GM19025 (cell line): ENCODE data around the gene SFI1.
"Not testable (repeated sequence)": the region's sequence is repeated elsewhere in the genome, so short reads cannot be mapped to it uniquely, and the experiment has no call there.

Experiments used
- ATAC-seq: cut with Tn5 transposase; IDR thresholded peaks from one replicate; pipeline ENCODE4 v1.9.1; 2021; ENCODE audit warnings: mild to moderate bottlenecking, low read depth, moderate library complexity; ENCODE audit not compliant: unreplicated experiment

Gene SFI1

DNA sequence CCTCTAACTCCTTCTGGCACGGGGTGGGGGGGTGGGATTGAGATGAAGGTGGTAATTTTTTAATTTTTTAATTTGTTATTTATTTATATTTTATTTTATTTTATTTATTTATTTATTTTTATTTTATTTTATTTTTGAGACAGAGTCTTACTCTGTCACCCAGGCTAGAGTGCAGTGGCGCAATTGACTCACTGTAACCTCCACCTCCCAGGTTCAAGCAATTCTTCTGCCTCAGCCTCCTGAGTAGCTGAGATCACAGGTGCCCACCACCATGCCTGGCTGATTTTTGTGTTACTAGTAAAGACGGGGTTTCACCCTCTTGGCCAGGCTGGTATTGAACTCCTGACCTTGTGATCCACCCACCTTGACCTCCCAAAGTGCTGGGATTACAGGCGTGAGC is 43.8 kb downstream of the SFI1 start:
- ATAC-seq: not testable (repeated sequence)

DNA sequence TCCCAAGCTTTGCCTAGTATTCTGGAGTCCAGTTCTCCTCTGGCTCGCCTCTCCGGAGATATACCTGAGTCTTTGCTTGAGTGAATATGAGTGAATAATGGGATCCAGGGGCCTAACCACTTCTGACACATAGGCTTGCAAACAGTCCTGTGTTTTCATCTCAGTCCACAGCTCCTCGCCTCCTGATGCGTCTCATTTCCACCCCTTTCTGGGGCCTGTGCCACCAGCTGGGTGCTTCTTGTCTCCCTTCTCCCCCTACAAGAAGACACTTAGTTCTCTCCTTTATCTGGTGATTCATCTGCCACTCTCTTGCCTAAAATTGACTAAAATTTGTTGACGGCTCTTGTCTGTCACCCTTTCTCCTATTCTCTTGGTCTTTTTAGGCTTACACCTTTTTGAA is 44.6 kb downstream of the SFI1 start:
- ATAC-seq: no peak

DNA sequence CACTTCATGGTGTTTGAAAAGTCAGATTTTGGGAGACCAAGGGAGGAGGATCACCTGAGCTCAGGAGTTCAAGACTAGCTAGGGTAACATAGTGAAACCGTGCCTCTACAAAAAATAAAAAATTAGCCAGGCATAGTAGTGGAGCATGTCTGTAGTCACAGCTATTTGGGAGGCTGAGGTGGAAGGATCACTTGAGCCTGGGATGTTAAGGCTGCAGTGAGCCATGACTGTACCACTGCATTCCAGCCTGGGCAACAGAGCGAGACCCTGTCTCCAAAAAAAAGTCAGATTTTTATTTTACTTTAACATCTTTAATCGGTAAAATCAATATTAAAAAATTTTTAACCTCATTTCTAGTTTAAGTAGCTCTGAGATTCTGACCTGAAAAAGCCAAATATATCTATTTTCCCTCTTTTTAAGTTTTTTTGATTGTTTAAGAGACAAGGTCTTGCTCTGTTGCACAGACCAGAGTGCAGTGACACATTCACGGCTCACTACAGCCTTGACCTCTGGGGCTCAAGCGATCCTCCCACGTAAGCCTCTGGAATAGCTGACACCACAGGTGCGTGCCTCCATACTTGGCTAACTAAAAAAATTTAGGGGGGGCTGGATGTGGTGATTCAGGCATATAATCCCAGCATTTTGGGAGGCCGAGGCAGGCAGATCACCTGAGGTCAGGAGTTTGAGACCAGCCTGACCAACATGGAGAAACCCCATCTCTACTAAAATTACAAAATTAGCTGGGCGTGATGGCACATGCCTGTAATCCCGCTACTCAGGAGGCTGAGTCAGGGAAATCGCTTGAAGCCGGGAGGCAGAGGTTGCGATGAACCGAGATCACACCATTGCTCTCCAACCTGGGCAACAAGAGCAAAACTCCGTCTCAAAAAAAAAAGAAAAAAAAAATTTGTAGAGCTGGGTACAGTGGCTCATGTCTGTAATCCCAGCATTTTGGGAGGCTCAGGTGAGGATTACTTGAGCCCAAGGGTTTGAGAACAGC is 48.4 kb downstream of the SFI1 start:
- ATAC-seq: no peak

DNA sequence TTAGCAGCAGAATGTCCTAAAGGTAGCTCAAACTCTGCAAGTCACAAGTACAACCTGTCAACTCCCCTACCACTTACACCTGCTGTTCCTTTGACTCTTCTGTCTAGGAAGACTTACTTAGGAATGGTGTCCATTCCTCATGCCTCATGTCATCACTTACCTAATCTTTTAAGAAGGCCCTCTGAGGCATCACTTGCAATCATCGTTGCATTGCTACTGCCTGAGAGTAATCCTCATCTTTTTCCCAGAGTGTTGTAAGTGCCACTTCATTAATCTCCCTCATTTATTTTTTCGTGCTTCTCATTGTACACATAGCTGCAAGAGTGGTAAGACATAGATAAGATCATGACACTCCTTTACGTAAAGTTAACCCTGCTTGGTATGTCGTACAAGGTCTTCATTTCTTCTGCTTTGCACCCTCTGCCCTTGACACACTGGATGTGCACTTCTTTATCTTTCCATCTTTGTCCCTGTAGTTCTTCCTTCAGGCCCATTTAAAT is 54.6 kb downstream of the SFI1 start:
- ATAC-seq: no peak

DNA sequence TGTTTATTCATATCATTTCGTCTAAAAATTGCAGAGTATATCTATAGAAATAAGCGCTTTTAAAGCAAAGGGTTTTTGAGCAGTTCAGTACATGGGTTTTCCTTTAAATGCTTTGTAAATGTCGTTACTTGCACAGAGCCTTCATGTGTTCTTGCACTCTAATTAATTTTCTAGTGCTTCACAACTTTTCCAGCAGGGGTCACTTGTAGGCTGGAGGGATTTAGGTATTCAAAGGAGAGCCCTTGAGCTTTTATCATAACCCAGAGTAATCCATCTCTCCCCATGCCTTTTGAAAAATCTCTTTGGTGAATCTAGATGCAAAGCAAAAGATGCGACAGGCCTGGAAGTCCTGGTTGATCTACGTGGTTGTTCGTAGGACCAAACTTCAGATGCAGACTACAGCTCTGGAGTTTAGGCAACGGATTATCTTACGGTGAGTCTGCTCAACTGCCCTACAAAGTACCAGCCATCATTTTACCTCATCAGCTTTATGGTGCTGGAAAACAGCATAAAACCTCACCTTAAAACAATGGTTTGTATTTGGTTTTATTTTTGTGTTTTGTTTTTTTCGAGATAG is 60.4 kb downstream of the SFI1 start:
- no peak for ATAC-seq

DNA sequence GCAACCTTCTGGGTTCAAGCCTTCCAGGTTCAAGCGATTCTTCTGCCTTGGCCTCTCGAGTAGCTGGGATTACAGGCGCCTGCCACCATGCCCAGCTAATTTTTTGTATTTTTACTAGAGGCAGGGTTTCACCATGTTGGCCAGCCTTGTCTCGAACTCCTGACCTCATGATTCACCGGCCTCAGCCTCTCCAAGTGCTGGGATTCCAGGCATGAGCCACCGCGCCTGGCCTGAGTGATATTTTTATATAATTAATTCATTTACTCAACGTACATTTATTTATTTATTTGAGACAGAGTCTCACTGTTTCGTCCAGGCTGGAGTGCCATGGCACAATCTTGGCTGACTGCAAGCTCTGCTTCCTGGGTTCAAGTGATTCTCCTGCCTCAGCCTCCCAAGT is 62.2 kb downstream of the SFI1 start:
- ATAC-seq: not testable (repeated sequence)

DNA sequence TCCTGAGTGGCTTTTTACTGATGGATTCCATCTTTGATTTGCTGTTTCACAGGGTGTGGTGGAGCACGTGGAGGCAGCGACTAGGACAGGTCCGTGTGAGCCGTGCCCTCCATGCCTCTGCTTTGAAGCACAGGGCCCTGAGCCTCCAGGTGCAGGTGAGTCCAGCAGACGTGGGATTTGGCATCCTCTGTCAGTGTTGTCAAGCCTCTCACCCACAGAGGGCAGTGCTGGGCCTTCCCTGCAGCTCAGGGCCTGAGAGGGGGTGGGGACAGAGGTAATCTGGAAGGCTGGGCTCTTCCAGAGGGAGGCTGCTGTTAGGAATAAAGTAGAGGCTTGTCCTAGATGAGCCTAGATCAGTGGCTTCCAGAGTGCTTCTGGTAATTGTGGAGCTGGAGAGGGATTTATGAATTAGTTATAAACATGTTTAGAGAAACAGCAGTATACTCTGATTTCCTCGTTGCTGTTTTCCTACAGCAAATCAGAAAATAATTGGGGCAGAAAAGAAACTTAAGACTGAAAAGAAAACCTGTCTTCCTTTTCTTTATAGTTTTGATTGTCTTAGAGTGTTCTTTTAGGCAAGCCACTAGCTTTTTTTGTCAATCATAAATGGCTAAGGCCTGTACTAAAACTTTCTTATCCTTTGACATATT is 65.0 kb downstream of the SFI1 start:
- ATAC-seq: no peak

DNA sequence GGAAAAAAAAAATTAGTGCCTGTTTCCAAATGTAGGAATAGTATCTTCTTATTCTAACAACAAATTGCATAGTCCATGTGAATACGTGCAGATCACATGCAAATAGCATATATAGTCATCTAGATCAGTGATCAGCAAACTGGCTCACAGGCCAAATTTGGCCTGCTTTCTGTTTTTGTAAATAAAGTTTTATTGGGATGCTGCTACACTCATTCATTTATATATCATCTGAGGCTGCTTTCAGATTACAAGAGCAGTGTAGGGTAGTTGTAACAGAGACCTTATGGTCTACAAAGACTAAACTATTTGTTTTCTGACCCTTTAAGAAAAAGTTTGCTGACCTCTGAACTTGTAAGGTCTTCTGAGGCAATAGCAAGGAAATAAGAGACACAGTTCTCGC is 65.6 kb downstream of the SFI1 start:
- ATAC-seq: no peak

DNA sequence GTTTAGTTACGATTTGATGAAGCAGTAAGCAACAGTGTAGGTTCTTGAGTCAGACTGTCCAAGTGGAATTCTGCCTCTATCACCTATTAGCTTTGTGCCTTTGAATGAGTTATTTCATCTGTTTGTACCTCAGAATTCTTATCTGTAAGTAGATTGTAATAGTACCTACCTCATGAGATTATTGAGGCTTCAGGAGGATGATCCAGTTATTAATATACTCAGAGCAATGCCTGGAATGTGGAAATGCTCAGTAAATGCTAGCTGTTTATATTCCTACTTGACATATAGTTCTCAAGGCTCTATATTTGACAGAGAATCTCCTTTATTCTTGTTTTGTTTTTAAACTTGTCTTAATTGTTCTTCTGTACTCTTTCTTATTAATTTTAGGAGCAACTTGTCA is 70.1 kb downstream of the SFI1 start:
- no peak for ATAC-seq

DNA sequence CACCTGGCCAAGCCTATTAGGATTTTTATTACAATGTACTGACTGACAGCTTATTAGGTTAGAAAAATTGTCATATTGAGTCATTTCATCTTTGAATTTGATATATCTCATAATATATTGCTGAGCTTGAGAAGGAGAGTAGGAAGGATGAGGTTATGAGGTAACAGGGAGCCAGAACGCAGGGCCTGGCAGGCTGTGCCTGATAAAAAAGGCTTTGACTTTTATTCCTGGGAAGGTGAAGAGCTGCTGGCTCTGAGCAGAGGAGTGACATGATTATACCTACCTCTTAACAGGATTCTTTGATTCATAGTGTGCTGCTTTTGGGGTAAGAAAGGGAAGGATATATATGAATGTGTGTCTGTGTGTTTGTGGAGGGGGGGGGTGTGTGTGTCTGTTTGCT is 70.9 kb downstream of the SFI1 start:
- no peak for ATAC-seq

DNA sequence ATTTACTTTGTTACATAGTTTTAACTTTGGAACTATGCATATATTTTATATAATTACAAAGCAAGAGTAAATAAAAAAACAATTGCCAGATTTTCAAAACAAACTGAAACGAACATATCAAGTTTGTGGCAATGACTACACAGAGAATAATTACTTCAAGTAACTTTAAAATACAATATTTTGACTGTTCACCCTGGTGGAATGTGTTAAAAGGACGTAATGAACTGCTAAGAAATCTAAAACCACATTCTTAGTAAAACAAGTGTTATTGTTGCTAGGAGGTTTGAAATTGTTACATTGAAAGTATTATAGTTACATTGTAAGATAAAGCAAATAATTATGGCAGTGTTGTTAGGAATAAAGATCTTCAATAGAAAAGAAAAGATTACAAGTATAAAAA is 71.4 kb downstream of the SFI1 start:
- ATAC-seq: no peak

DNA sequence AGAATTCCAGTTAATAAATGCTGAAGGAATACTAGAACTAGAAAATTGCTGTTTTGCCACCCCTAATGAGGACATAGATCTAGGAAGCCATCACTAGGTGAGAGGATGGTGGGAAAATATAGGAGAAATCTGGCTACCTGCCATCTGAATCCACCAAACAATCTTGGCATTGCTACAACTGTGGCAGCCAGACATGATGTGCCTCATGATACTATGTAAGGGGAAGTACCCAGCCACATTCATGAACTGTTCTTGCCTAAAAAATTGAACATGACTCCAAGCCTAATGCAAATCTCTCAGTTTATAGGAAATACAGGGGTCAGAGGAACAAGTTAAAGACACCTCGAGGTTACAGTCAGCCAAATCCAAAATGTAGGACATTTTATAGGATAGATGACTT is 72.8 kb downstream of the SFI1 start:
- no peak for ATAC-seq

DNA sequence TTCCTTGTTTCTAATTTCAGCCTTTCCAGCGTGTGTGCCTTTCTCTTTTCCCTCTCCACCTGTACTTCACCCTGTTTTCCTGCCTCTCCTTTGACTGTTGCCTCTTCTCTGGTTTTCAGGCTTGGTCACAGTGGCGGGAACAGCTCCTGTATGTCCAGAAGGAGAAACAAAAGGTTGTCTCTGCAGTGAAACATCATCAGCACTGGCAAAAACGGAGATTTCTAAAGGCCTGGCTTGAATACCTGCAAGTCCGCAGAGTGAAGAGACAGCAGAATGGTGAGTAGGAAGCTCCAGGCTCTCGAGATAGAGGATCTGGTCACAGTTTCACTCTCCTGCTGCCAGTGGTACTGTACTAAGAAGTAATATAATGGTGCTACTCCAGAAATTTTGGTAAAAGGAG is 76.6 kb downstream of the SFI1 start:
- no peak for ATAC-seq

DNA sequence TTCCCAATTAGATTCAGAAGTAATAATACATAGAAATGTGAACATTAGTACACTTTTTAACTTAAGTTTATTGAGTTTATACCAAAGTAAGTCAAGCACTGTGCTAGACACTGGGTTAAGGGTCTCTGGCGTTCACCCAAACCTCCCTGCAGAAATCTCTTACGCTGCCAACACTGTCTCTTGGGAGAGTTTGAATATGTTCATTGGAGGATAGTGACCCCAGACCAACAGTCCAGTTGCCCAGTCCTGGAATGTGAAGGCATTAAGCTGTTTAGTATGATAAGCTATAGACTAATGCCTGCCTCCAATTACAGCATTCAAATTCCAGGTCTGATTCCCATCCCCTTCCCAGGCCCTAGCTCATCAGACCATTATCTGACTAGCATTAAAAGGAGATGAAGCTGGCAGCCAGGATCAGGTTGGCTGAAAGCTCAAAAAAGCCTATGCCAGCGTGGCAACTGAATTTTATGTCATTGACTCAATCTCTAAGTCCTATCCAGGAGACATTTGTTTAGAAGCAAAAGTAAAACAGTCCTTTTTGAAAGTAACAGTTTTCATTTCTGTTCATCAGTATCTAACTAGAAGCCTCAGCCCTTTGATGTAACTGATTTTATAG is 77.8 kb downstream of the SFI1 start:
- ATAC-seq: no peak

DNA sequence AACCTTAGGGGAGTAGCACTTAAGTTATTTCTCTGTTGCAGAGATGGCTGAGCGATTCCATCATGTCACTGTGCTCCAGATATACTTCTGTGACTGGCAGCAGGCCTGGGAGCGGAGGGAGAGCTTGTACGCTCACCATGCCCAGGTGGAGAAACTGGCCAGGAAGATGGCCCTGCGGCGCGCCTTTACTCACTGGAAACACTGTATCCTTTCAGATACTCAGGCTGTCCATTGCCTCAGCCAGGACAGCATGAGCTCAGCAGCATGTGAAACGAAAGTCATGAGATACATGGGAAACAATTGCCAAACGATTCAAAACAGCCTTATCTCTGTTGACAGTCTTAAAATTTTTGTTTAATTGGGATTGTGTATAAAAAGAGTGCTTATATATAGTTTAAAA is 78.9 kb downstream of the SFI1 start:
- no peak for ATAC-seq

DNA sequence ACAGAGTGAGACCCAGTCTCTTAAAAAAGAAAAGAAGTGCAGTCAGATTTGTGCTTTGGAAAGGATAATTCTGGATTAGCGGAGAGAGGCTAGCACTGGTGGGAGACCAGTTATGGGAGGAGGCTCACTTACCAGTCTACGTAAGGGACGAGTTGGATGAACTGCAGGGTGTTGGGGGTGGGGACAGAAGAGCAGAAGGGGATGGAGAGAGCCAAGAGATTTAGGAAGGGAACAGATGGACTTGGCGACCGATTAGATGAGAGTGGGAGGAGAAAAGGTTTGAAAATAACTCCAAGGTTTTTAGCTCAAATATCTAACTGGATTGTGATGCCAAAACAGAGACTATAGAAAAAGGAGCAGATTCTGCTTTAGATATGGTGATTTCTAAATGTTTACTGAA is 81.4 kb downstream of the SFI1 start:
- ATAC-seq: no peak

DNA sequence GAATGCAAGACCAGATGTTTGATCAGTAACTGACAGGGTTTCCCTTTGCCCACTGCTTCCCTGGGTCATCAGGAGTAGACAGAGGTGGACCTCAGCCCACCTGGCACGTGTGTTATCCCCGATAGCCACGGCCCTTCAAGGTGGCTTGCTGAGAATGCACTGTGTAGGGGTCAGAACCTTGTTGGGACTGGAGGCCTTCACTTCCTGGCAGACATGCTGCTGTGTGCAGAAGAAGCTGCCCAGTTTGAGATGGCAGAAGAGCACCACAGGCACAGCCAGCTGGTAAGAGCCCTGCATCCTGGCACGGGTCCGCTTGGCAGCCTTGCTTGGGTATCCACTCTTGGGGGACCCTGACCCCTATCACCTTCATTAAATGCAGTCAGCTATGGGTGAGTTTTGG is 81.8 kb downstream of the SFI1 start:
- ATAC-seq: no peak

DNA sequence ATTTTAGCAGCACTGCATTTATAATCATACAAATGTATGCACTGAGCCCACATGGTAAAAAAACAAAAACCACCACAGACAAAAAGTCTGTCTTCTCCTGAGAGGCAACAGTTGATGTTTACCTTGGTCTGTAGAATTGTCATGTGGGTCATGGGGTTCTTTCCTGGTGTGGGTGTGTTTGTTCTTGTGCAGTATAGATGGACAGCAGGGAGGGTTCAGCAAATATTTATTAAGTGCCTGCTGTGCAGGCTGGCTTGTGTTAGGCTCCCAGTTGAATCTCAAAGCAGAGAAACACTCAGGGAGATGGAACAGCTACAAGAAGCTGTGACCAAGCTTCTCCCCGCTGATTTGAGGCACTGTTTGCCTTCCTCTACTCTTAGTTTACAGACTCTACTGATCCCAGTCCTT is 83.5 kb downstream of the SFI1 start:
- no peak for ATAC-seq

DNA sequence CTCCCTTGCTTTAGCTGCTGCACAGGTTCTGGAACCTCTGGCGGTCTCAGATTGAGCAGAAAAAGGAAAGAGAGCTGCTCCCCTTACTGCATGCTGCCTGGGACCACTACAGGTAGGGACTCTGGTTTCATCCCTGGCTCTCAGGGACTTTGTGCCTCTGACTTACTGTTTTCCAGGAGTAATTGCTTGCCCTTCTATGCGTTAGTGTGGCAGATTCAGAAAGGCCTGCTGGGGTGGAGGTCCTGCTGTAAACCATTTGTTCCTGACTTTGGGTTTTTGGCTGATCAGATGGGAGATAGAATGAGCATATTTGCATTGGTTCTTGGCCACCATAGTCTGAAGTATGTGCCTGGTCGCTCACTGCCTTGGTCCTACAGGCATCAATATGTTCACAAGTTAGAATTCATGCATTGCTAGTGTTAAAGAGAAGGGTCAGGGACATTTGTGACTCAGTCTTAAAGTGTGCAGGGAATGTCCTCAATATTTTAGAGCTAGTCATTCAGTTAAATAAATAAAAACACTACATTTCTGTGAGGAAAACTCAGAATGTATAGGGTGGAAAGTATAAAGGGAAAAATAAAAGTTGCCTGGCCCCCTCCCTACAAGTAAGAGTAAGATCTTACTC is 87.6 kb downstream of the SFI1 start:
- ATAC-seq: no peak

DNA sequence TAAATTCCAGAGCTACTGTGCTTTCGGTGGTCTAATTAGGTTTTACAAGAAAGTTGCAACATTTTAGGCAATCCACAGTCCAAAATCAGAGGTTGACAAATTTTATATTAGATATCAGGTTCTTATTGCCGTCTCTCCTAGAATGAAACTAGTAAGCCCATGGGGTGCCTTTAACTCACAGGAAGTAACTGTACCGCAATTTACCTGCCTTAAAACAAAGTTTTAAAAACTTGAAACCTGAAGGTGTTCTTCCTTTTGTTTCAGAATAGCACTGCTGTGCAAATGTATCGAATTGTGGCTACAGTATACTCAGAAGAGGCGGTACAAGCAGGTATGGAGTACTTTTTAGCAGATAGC is 88.4 kb downstream of the SFI1 start:
- no peak for ATAC-seq
